GM06990 (cell line): ENCODE results near the gene PHLDA1.

Experiments
- DNase-seq: peaks from one replicate; pipeline ENCODE4 v3.0.0-alpha.2; 2011; ENCODE audit not compliant: insufficient read length; ENCODE audit errors: extremely low read depth
- H3K27me3 ChIP-seq: replicated peaks from 2 replicates; pipeline ENCODE4 v1.6.0; 2011; ENCODE audit warnings: low read length; ENCODE audit not compliant: control insufficient read depth, insufficient read depth
- H3K36me3 ChIP-seq: 2 replicates; pipeline ENCODE4 v1.5.1; 2011; ENCODE audit warnings: low read length; ENCODE audit not compliant: control insufficient read depth, insufficient read depth
- H3K4me3 ChIP-seq: replicated peaks from 2 replicates; pipeline ENCODE4 v1.5.1; 2011; ENCODE audit warnings: low read depth, mild to moderate bottlenecking, control low read depth, low read length
- CTCF ChIP-seq: IDR thresholded peaks from 2 replicates; pipeline ENCODE4 v1.5.1; 2011; ENCODE audit warnings: low read length, control low read depth, mild to moderate bottlenecking, inconsistent platforms; ENCODE audit not compliant: insufficient read depth, poor library complexity, severe bottlenecking

The PHLDA1 gene

GRCh38 chr12:76030341-76031080 lies 1.1 kb downstream of the PHLDA1 start:
- TF ChIP-seq CTCF = no peak
- DNase-seq = peak; percentile 64
- no peaks in the 10 kb centered on the region for H3K36me3 ChIP-seq
- no peaks in the 10 kb centered on the region for H3K27me3 ChIP-seq
- H3K4me3 ChIP-seq = peak overlapping the region; percentile 77

GRCh38 chr12:76029982-76030340 lies 1.6 kb downstream of the PHLDA1 start:
- H3K27me3 ChIP-seq = no peaks in the 10 kb centered on the region
- H3K36me3 ChIP-seq = no peaks in the 10 kb centered on the region
- H3K4me3 ChIP-seq = peak overlapping the region; percentile 77
- no peak for TF ChIP-seq CTCF
- DNase-seq = peak; percentile 16

GRCh38 chr12:76028571-76029277 lies 2.9 kb downstream of the PHLDA1 start:
- TF ChIP-seq CTCF = no peak
- no peak for DNase-seq
- no peaks in the 10 kb centered on the region for H3K36me3 ChIP-seq
- no peak overlapping the region for H3K4me3 ChIP-seq
- H3K27me3 ChIP-seq = no peaks in the 10 kb centered on the region

GRCh38 chr12:76026643-76027063 lies 4.9 kb downstream of the PHLDA1 start:
- DNase-seq = no peak
- Histone ChIP-seq H3K4me3 (no peak overlapping the region), H3K36me3 (no peaks in the 10 kb centered on the region), H3K27me3 (no peaks in the 10 kb centered on the region)
- TF ChIP-seq CTCF = no peak

- no peak for TF ChIP-seq CTCF
- no peak for DNase-seq
- H3K27me3 ChIP-seq = no peaks in the 10 kb centered on the region
- H3K4me3 ChIP-seq = no peak overlapping the region
- H3K36me3 ChIP-seq = no peaks in the 10 kb centered on the region
Measured at GRCh38 chr12:76025601-76026575, 5.7 kb downstream of the PHLDA1 start.
